IMR-90 (cell line): ENCODE results near the gene PLEKHA4. TPM values are rescaled to one million over a fixed set of nuclear protein-coding genes. Genes with fewer than 3 reads are reported as not detected.

Source experiments
- ATAC-seq: fragments of 200-7000 bp; cut with Tn5 transposase; 2 replicates; pipeline ENCODE4 v1.9.1; 2020; ENCODE audit warnings: low read depth, mild to moderate bottlenecking, moderate library complexity
- BruUV-seq: library from RNA; stranded (reverse); fragments of 400-500 nt; replicated peaks from 2 replicates; lab custom pipeline; 2021; lab: Mats Ljungman, UMichigan
- CTCF ChIA-PET: fragments of 300-600 bp; formaldehyde crosslinking; extraction: SDS; loops from one replicate; lab custom pipeline; 2021; ENCODE audit warnings: antibody characterized with exemption; lab: Yijun Ruan, JAX
- POLR2A ChIA-PET: fragments of 300-600 bp; sonication (Branson Sonifier 250); formaldehyde crosslinking; loops from one replicate; lab custom pipeline; 2022; ENCODE audit warnings: antibody characterized with exemption; ENCODE audit not compliant: unreplicated experiment; lab: Charles Lee
- DNase-seq: peaks from one replicate; pipeline ENCODE4 v3.0.0; 2013
- H2AFZ ChIP-seq: replicated peaks from 2 replicates; pipeline ENCODE3; 2013; ENCODE audit warnings: low read length, mild to moderate bottlenecking; ENCODE audit not compliant: poor library complexity
- H2AK5ac ChIP-seq: 2 replicates; pipeline ENCODE4 v1.6.1; 2013; ENCODE audit warnings: low read depth, low read length, inconsistent platforms
- H2AK9ac ChIP-seq: replicated peaks from 2 replicates; pipeline ENCODE3; 2013; ENCODE audit warnings: mild to moderate bottlenecking, low read depth, low read length, moderate library complexity; ENCODE audit not compliant: poor library complexity
- H2BK120ac ChIP-seq: 2 replicates; pipeline ENCODE4 v1.6.1; 2013; ENCODE audit warnings: low read depth, low read length, inconsistent platforms
- H2BK15ac ChIP-seq: 3 replicates; pipeline ENCODE4 v1.6.1; 2013; ENCODE audit warnings: low read depth, low read length, inconsistent platforms
- H2BK20ac ChIP-seq: 2 replicates; pipeline ENCODE4 v1.6.1; 2013; ENCODE audit warnings: low read depth, mild to moderate bottlenecking, inconsistent platforms, low read length, moderate library complexity
- H2BK5ac ChIP-seq: 2 replicates; pipeline ENCODE4 v1.6.1; 2013; ENCODE audit warnings: mild to moderate bottlenecking, low read depth, low read length, inconsistent platforms; ENCODE audit not compliant: poor library complexity, severe bottlenecking
- H3K14ac ChIP-seq: replicated peaks from 2 replicates; pipeline ENCODE4 v1.6.1; 2013; ENCODE audit warnings: low read depth, low read length, inconsistent platforms
- H3K18ac ChIP-seq: 2 replicates; pipeline ENCODE4 v1.6.1; 2013; ENCODE audit warnings: low read depth, low read length, control low read depth
- H3K23ac ChIP-seq: 2 replicates; pipeline ENCODE4 v1.6.1; 2013; ENCODE audit warnings: low read depth, low read length, inconsistent platforms
- H3K27ac ChIP-seq: 2 replicates; pipeline ENCODE4 v1.5.1; 2013; ENCODE audit warnings: mild to moderate bottlenecking, control low read depth, low read length; ENCODE audit not compliant: insufficient read depth
- H3K27me3 ChIP-seq: 2 replicates; pipeline ENCODE4 v1.6.1; 2013; ENCODE audit warnings: low read length; ENCODE audit not compliant: control insufficient read depth, insufficient read depth
- H3K36me3 ChIP-seq: 2 replicates; pipeline ENCODE4 v1.6.1; 2013; ENCODE audit warnings: low read length, mixed read lengths; ENCODE audit not compliant: control insufficient read depth, insufficient read depth
- H3K4ac ChIP-seq: 2 replicates; pipeline ENCODE4 v1.6.1; 2013; ENCODE audit warnings: low read depth, low read length, inconsistent platforms
- H3K4me1 ChIP-seq: 2 replicates; pipeline ENCODE4 v1.6.1; 2013; ENCODE audit warnings: low read length, mixed read lengths; ENCODE audit not compliant: control insufficient read depth, insufficient read depth
- H3K4me2 ChIP-seq: 2 replicates; pipeline ENCODE4 v1.6.1; 2013; ENCODE audit warnings: low read depth, mild to moderate bottlenecking, control low read depth, low read length, moderate library complexity
- H3K4me3 ChIP-seq: 2 replicates; pipeline ENCODE4 v1.5.1; 2013; ENCODE audit warnings: low read depth, mild to moderate bottlenecking, control low read depth, low read length, moderate library complexity; ENCODE audit not compliant: insufficient read depth
- H3K56ac ChIP-seq: 2 replicates; pipeline ENCODE4 v1.6.1; 2013; ENCODE audit warnings: low read length, inconsistent platforms; ENCODE audit not compliant: insufficient read depth; ENCODE audit errors: extremely low read depth
- H3K79me1 ChIP-seq, 2 experiments: 2 replicates each; pipeline ENCODE4 v1.6.1; 2013; ENCODE audit warnings: low read length in 2 of 2, inconsistent platforms in 1 of 2, low read depth in 1 of 2
- H3K9ac ChIP-seq: 2 replicates; pipeline ENCODE4 v1.6.1; 2013; ENCODE audit warnings: low read depth, low read length, control low read depth
- H3K9me1 ChIP-seq: 2 replicates; pipeline ENCODE4 v1.6.1; 2013; ENCODE audit warnings: low read length, inconsistent platforms; ENCODE audit not compliant: insufficient read depth
- H3K9me3 ChIP-seq: 2 replicates; pipeline ENCODE4 v1.6.1; 2013; ENCODE audit warnings: low read length; ENCODE audit not compliant: control insufficient read depth, insufficient read depth
- H4K20me1 ChIP-seq: 2 replicates; pipeline ENCODE4 v1.6.1; 2013; ENCODE audit warnings: low read length, inconsistent platforms; ENCODE audit not compliant: insufficient read depth
- H4K5ac ChIP-seq: 2 replicates; pipeline ENCODE4 v1.6.1; 2013; ENCODE audit warnings: mild to moderate bottlenecking, low read depth, low read length, control low read depth
- H4K8ac ChIP-seq, 2 experiments: 2 replicates each; pipeline ENCODE4 v1.6.1; 2013; ENCODE audit warnings: low read depth in 2 of 2, low read length in 2 of 2, control low read depth in 1 of 2, inconsistent platforms in 1 of 2
- H4K91ac ChIP-seq: 2 replicates; pipeline ENCODE4 v1.6.1; 2013; ENCODE audit warnings: low read depth, low read length, inconsistent platforms; ENCODE audit not compliant: insufficient read depth
- CHD1 ChIP-seq: IDR thresholded peaks from 2 replicates; pipeline ENCODE4 v1.6.1; 2012; ENCODE audit warnings: low read depth, low read length, improper control_type of control experiment
- FOS ChIP-seq: fragments of 150-350 bp; IDR thresholded peaks from 2 replicates; pipeline ENCODE4 v1.6.1; 2016; ENCODE audit warnings: low read depth, low read length
- MAFK ChIP-seq: IDR thresholded peaks from 2 replicates; pipeline ENCODE4 v1.6.1; 2012; ENCODE audit warnings: low read depth, low read length, improper control_type of control experiment
- MAZ ChIP-seq: IDR thresholded peaks from 2 replicates; pipeline ENCODE4 v1.6.1; 2012; ENCODE audit warnings: low read depth, mild to moderate bottlenecking, low read length, improper control_type of control experiment, moderate library complexity, borderline replicate concordance
- MXI1 ChIP-seq: IDR thresholded peaks from 2 replicates; pipeline ENCODE4 v1.6.1; 2012; ENCODE audit warnings: low read depth, mild to moderate bottlenecking, low read length, moderate library complexity, borderline replicate concordance
- NFE2L2 ChIP-seq: fragments of 150-350 bp; IDR thresholded peaks from 2 replicates; pipeline ENCODE4 v1.6.1; 2016; ENCODE audit warnings: low read depth, mild to moderate bottlenecking, low read length
- RAD21 ChIP-seq: IDR thresholded peaks from 2 replicates; pipeline ENCODE4 v1.6.1; 2012; ENCODE audit warnings: low read length, improper control_type of control experiment
- RCOR1 ChIP-seq: IDR thresholded peaks from 2 replicates; pipeline ENCODE4 v1.6.1; 2012; ENCODE audit warnings: mild to moderate bottlenecking, low read length, improper control_type of control experiment; ENCODE audit not compliant: insufficient replicate concordance
- RFX5 ChIP-seq: IDR thresholded peaks from 2 replicates; pipeline ENCODE4 v1.8.0; 2012; ENCODE audit warnings: low read depth, mild to moderate bottlenecking, low read length, moderate library complexity
- SMC3 ChIP-seq: fragments of 150-350 bp; IDR thresholded peaks from 2 replicates; pipeline ENCODE4 v1.6.1; 2016; ENCODE audit warnings: low read depth, mild to moderate bottlenecking, antibody characterized with exemption, low read length, moderate library complexity
- WGBS, 2 experiments: methylation state at CpG; one replicate each; pipeline versions ENCODE4 v1.1.5 to v1.1.7; 2013; ENCODE audit warnings: missing lambda C conversion rate in 2 of 2; ENCODE audit not compliant: insufficient read length in 1 of 2; ENCODE audit errors: extremely low coverage in 2 of 2; 5-methylcytosine and 5-hydroxymethylcytosine counted together
- dilution Hi-C: fragments of 300-500 bp; cut with HindIII; formaldehyde crosslinking; loops from one replicate; pipeline ENCODE4 v1.14.3; 2018; ENCODE audit warnings: low sequenced_read_pairs; ENCODE audit not compliant: unreplicated experiment
- in situ Hi-C: fragments of 300-500 bp; cut with MboI; formaldehyde crosslinking; loops from 3 replicates; pipeline ENCODE4 v1.14.3; 2019; ENCODE audit warnings: low sequenced_read_pairs, inconsistent platforms, mixed read lengths
- intact Hi-C: fragments of 100-400 bp; cut with micrococcal nuclease; formaldehyde crosslinking; loops from 2 replicates; pipeline ENCODE4 v1.10.0; 2022
- polyA plus RNA-seq, 3 experiments: library from polyadenylated mRNA; depleted of rRNA; stranded (reverse); fragments of >200 nt; gene quantifications; 2 replicates each; pipeline ENCODE4 v1.2.3, GENCODE V29; 2012; ENCODE audit warnings: low replicate concordance in 1 of 3
- total RNA-seq: library from RNA; depleted of rRNA; stranded (reverse); fragments of >200 nt; gene quantifications from 2 replicates; pipeline ENCODE4 v1.2.3, GENCODE V29; 2012
- TF ChIP-seq, protein P1 (sequence below): fragments of 150-350 bp; IDR thresholded peaks from 2 replicates; pipeline ENCODE4 v1.6.1; 2016; ENCODE audit warnings: low read depth, mild to moderate bottlenecking, low read length, moderate library complexity, borderline replicate concordance
- TF ChIP-seq, protein P2 (sequence below): conservative IDR thresholded peaks from 2 replicates; pipeline ENCODE4 v1.5.1; 2012; ENCODE audit warnings: mild to moderate bottlenecking, low read depth, low read length, improper control_type of control experiment
- TF ChIP-seq, protein P3 (sequence below): fragments of 150-350 bp; IDR thresholded peaks from 2 replicates; pipeline ENCODE4 v1.6.1; 2017; ENCODE audit warnings: mild to moderate bottlenecking, antibody characterized with exemption, low read length, low read depth

PLEKHA4 gene
- total and polyA plus RNA-seq, 2 of the 4 experiments (the other 2 are of a cell fraction) = 4.5 to 14.4 TPM

- 95% methylated on average over 26 of the region's 44 CpGs; no CpG with 5 or more reads in 1 of the 2 experiments for WGBS, 2 experiments
- no peak overlapping the region for H2BK5ac ChIP-seq
- DNase-seq = no peak
- dilution Hi-C loops (loop anchor here (10.0 kb wide), 1 partner anchor 55 kb away; no protein-coding TSS in a partner anchor), in situ Hi-C loops (no loop called here), intact Hi-C loops (no loop called here)
- no peak for ATAC-seq
- H3K18ac ChIP-seq = no peak overlapping the region
- H3K4ac ChIP-seq = no peak overlapping the region
- H2BK20ac ChIP-seq = no peak overlapping the region
- no peaks in the 10 kb centered on the region for H3K9me3 ChIP-seq
- 0 out of 2 replicates have a peak, but pooled peaks cover 2% of the 10 kb centered on the region for H4K20me1 ChIP-seq
- no peak overlapping the region for H3K56ac ChIP-seq
- no peaks in the 10 kb centered on the region; the same call in 1 of the 2 replicates for H3K36me3 ChIP-seq
- no peak overlapping the region for H3K4me3 ChIP-seq
- H2BK120ac ChIP-seq = no peak overlapping the region
- no peak overlapping the region for H3K9ac ChIP-seq
- no peaks in the 10 kb centered on the region for H3K27me3 ChIP-seq
- H3K23ac ChIP-seq = no peak overlapping the region
- BruUV-seq = no TSS peak
- no peak overlapping the region for H3K14ac ChIP-seq
- H4K91ac ChIP-seq = no peak overlapping the region
- H4K5ac ChIP-seq = no peak overlapping the region
- no peaks in the 10 kb centered on the region; a peak in 1 of 4 replicates for H3K79me1 ChIP-seq
- POLR2A ChIA-PET = no interaction called here
- H2AK5ac ChIP-seq = no peak overlapping the region
- no peak overlapping the region for H4K8ac ChIP-seq
- CTCF ChIA-PET = no interaction called here
- H3K4me1 ChIP-seq = peaks cover 7% of the 10 kb centered on the region
- no peak overlapping the region for H3K27ac ChIP-seq
- H2AFZ ChIP-seq = peak overlapping the region; percentile 58
- no peaks in the 10 kb centered on the region for H3K9me1 ChIP-seq
- peak overlapping the region; percentile 37 for H2AK9ac ChIP-seq
- H2BK15ac ChIP-seq = no peak overlapping the region
- no peak overlapping the region for H3K4me2 ChIP-seq
- TF ChIP-seq, protein P1, sequence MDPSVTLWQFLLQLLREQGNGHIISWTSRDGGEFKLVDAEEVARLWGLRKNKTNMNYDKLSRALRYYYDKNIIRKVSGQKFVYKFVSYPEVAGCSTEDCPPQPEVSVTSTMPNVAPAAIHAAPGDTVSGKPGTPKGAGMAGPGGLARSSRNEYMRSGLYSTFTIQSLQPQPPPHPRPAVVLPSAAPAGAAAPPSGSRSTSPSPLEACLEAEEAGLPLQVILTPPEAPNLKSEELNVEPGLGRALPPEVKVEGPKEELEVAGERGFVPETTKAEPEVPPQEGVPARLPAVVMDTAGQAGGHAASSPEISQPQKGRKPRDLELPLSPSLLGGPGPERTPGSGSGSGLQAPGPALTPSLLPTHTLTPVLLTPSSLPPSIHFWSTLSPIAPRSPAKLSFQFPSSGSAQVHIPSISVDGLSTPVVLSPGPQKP = no peak
- TF ChIP-seq RFX5 (no peak), FOS (no peak), CHD1 (no peak), SMC3 (no peak), NFE2L2 (no peak), RCOR1 (no peak), RAD21 (no peak), MXI1 (no peak), MAFK (no peak), MAZ (no peak)
- TF ChIP-seq, protein P2, sequence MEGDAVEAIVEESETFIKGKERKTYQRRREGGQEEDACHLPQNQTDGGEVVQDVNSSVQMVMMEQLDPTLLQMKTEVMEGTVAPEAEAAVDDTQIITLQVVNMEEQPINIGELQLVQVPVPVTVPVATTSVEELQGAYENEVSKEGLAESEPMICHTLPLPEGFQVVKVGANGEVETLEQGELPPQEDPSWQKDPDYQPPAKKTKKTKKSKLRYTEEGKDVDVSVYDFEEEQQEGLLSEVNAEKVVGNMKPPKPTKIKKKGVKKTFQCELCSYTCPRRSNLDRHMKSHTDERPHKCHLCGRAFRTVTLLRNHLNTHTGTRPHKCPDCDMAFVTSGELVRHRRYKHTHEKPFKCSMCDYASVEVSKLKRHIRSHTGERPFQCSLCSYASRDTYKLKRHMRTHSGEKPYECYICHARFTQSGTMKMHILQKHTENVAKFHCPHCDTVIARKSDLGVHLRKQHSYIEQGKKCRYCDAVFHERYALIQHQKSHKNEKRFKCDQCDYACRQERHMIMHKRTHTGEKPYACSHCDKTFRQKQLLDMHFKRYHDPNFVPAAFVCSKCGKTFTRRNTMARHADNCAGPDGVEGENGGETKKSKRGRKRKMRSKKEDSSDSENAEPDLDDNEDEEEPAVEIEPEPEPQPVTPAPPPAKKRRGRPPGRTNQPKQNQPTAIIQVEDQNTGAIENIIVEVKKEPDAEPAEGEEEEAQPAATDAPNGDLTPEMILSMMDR = no peak
- TF ChIP-seq, protein P3, sequence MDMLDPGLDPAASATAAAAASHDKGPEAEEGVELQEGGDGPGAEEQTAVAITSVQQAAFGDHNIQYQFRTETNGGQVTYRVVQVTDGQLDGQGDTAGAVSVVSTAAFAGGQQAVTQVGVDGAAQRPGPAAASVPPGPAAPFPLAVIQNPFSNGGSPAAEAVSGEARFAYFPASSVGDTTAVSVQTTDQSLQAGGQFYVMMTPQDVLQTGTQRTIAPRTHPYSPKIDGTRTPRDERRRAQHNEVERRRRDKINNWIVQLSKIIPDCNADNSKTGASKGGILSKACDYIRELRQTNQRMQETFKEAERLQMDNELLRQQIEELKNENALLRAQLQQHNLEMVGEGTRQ = no peak
These were observed 68.8 kb downstream of the PLEKHA4 start for GRCh38 chr19:48799358-48800300.
